ENCODE data around the gene CTNS. TPM values are rescaled to one million over a fixed set of nuclear protein-coding genes. Genes with fewer than 3 reads are reported as not detected.

CTNS gene
- total RNA-seq, 1 experiment from 2014 or later, result 20.4 TPM

DNA sequence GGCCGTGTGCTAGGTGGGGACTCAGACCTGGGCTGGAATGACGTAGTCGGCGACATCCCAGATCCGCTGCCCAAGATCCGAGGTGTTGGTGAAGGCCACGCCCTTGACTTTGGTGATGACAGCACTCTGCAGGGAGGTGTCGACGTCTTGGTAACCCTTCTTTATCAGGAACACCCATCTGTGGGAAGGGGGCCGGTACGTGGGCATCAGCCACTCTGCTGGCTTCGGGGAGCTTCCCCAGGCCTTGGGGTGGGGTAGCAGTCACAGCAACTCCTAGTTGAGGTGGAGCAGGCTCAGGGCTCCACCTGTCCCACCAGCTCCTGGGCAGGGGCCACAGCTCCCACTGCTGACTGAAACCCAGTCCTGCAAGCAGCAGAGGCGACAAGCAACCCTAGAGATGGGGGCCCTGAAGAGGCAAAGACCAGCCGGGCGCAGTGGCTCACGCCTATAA, 55.1 kb downstream of the CTNS start:
- Histone ChIP-seq H3K27me3 (ENCODE audit: control insufficient read depth, insufficient read depth, low read length) (no peaks in the 10 kb centered on the region), H3K4me1 (ENCODE audit: control insufficient read depth, insufficient read depth, low read length) (peaks cover 4% of the 10 kb centered on the region), H3K36me3 (ENCODE audit: control insufficient read depth, insufficient read depth, low read length) (no peaks in the 10 kb centered on the region), H3K9me3 (ENCODE audit: control insufficient read depth, insufficient read depth, low read depth, low read length) (no peaks in the 10 kb centered on the region), H3K4me3 (ENCODE audit: low read depth in 2 of 2, low read length in 2 of 2) (no peak overlapping the region), H3K27ac (ENCODE audit: low read length) (no peak overlapping the region)
- no peak for ATAC-seq
- CTCF ChIA-PET, result no interaction called here
- POLR2A ChIA-PET, result no interaction called here
- DNase-seq (ENCODE audit: low read depth, low spot score), result no peak
- in situ Hi-C loops (cut with HindIII; ENCODE audit: low pct_unique_long_range_greater_than_20kb, low sequenced_read_pairs), result no loop called here
- intact Hi-C loops (cut with micrococcal nuclease; ENCODE audit: unreplicated experiment), result no loop called here
- BruUV-seq (replicated peaks), result no TSS peak
- TF ChIP-seq CTCF (IDR thresholded peaks at IDR 0.05) (no peak), REST (IDR thresholded peaks at IDR 0.05; ENCODE audit: insufficient read depth in 1 of 2, low read depth in 2 of 2, low read length in 1 of 2) (no peak), POLR2AphosphoS5 (IDR thresholded peaks at IDR 0.05; ENCODE audit: low read depth, low read length) (no peak), TCF7L2 (IDR thresholded peaks at IDR 0.05; ENCODE audit: low read depth, low read length) (no peak), SIN3A (IDR thresholded peaks at IDR 0.05; ENCODE audit: borderline replicate concordance, insufficient read depth, low read depth, low read length) (no peak)

GRCh38 chr17:3692346-3692745, 55.8 kb downstream of the CTNS start:
- no TSS peak for BruUV-seq (replicated peaks)
- Histone ChIP-seq H3K36me3 (ENCODE audit: control insufficient read depth, insufficient read depth, low read length) (no peaks in the 10 kb centered on the region), H3K4me1 (ENCODE audit: control insufficient read depth, insufficient read depth, low read length) (peaks cover 4% of the 10 kb centered on the region), H3K27me3 (ENCODE audit: control insufficient read depth, insufficient read depth, low read length) (no peaks in the 10 kb centered on the region), H3K4me3 (ENCODE audit: low read depth in 2 of 2, low read length in 2 of 2) (no peak overlapping the region), H3K27ac (ENCODE audit: low read length) (no peak overlapping the region), H3K9me3 (ENCODE audit: control insufficient read depth, insufficient read depth, low read depth, low read length) (no peaks in the 10 kb centered on the region)
- ChIA-PET CTCF (interaction anchor here (0.7 kb wide), 1 partner anchor 401 kb away, joined by 3 read pairs; no protein-coding TSS in a partner anchor), POLR2A (no interaction called here)
- no peak for DNase-seq (ENCODE audit: low read depth, low spot score)
- in situ Hi-C loops (cut with HindIII; ENCODE audit: low pct_unique_long_range_greater_than_20kb, low sequenced_read_pairs) (no loop called here), intact Hi-C loops (cut with micrococcal nuclease; ENCODE audit: unreplicated experiment) (no loop called here)
- no peak for ATAC-seq
- TF ChIP-seq POLR2AphosphoS5 (IDR thresholded peaks at IDR 0.05; ENCODE audit: low read depth, low read length) (no peak), SIN3A (IDR thresholded peaks at IDR 0.05; ENCODE audit: borderline replicate concordance, insufficient read depth, low read depth, low read length) (no peak), REST (IDR thresholded peaks at IDR 0.05; ENCODE audit: insufficient read depth in 1 of 2, low read depth in 2 of 2, low read length in 1 of 2) (no peak), CTCF (IDR thresholded peaks at IDR 0.05) (no peak; the same call in 1 of the 2 replicates), TCF7L2 (IDR thresholded peaks at IDR 0.05; ENCODE audit: low read depth, low read length) (no peak)

Measured in Panc1 (cell line).